Activated T-helper 1 cell treated with Interleukin-2 at 50 U/mL for 16 hours (primary cell): ENCODE results near the gene JSRP1.

Source experiments
- DNase-seq: peaks from one replicate; pipeline ENCODE4 v3.0.0-alpha.2; 2020; ENCODE audit warnings: low read depth

JSRP1 gene

DNA sequence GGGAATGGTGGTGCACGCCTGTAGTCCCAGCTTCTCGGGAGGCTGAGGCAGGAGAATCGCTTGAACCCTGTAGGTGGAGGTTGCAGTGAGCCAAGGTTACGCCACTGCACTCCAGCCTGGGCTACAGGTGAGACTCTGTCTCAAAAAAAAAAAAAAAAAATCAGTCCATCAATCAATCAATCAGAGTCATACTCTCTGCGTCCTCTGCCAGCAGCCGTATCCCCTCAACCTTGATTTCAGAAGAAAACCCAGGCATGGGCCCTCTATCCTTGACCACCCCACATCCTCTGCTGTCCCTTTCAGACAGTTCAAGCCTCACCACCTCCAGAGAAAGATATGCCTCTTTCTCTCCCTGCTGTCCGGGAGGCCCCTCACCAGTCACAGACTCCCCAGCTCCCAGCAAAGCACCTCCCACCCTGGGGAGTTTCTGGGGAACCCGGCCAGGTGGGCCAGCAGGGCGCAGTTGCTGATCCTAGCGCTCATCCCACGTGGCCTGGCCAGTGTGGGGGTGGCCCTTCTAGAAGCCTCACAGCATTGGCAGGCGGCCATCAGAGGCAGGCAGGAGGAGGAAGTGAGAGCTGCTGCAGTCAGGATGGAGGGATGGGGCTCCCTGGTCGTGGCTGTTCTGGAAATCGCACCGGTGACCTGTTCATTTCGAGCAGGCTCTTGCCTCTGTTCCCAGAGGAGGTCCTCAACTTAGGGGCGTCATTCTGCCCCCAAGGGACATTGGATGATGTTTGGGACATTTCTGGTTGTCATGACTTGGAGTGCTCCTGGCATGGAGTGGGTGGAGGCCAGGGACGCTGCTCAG lies 10.2 kb upstream of the JSRP1 start:
- DNase-seq: no peak

DNA sequence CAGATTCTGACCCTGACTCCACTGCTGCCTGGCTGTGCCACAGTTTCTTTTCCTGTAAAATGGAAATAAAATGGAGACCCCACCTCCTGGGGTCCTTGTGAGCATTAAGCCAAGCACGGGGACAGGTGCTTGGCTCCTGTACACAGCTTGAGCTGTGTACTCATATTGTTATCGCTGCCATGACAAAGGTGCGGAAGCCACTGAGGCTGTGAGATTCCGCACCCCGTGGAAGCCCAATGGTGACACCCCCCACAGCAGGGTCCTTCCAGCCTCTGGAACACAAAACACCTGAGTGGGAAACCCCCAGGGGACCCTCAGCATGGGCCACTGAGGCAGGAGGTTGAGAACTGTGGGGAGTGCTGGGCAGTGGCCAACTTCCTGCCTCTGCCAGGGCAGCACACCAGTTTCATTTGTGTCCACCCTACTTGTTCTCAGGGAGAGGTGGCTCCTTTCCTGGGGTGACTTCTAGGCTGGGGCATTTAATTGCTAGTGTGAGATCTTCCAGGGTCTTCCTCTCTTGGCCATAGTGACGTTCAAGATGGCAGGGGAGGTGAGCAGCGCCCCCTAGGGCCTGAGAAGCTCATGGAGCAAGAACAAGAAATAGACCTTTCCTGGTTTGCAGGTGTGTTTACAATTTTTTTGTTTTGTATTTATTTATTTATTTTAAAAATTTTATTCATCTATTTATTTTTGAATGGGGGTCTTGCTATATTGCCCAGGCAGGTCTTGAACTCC lies 5.4 kb upstream of the JSRP1 start:
- no peak for DNase-seq

DNA sequence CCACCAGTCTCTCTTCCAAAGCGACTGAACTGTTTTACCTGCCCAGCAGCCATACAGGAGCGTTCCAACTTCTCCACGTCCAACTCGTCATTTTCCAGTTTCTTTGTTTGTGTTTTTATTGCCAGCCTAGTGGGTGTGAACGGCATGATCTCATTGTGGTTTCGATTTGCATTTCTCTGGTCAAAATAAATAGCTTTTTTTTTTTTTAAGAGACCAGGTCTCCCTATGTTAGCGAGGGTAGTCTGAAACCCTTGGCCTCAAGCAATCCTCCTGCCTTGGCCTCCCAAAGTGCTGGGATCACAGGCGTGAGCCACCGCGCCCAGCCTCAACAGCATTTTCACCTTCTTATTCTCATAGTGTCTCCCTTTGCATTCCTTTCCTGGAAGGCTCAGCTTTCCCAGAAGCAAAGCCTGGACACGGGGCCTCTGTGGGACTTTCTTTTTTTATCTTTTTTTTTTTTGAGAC lies 4.2 kb upstream of the JSRP1 start:
- DNase-seq: no peak

DNA sequence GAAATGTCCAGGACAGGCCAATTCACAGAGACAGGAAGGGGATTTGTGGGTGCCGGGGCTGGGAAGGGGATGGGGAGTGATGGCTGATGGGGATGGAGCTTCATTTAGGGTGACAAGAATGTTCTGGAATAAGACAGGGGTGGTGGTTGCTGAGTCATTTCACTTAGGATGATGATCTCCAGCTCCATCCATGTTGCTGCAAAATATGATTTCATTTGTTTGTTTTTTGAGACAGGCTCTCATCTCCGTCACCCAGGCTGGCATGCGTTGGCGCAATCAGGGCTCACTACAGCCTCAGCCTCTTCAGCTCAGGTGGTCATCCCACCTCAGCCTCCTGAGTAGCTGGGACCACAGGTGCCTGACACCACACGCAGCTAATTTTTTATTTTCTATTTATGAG lies 3.1 kb upstream of the JSRP1 start:
- DNase-seq: no peak

DNA sequence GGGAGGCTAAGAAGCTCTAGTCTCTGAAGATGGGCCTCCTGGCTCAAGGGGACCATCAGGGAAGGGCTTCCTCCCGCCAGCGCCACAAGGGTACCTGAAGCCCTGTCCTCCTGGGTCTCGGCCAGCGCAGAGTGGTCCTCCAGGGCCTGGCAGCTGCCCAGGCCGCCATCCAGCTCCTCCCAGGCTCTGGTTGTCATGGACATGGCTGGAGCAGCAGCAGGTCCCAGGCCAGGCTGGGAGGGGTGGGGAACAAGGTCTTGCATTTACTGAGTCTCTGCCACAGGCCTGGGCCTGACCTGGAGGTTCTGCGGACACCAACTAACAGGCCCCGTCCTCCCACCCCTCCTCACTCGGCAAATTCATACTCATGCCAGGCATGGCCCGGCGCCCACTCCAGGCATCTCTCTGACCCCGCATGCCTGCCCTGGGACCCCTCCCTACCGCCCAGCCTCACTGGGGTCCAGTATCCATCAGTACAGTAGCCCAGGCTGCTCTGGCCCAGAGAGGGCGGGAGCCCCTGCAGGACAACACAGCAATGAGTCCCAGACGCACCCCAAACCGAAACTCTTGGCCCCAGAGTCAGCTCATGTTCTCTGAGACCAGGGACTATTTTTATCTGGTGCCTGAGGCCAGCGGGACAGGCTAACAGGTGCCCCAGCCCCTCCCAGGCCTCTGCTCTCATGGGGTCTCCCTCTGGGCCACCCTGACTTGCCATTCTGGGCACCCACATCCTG lies 938 bp downstream of the JSRP1 start:
- no peak for DNase-seq

DNA sequence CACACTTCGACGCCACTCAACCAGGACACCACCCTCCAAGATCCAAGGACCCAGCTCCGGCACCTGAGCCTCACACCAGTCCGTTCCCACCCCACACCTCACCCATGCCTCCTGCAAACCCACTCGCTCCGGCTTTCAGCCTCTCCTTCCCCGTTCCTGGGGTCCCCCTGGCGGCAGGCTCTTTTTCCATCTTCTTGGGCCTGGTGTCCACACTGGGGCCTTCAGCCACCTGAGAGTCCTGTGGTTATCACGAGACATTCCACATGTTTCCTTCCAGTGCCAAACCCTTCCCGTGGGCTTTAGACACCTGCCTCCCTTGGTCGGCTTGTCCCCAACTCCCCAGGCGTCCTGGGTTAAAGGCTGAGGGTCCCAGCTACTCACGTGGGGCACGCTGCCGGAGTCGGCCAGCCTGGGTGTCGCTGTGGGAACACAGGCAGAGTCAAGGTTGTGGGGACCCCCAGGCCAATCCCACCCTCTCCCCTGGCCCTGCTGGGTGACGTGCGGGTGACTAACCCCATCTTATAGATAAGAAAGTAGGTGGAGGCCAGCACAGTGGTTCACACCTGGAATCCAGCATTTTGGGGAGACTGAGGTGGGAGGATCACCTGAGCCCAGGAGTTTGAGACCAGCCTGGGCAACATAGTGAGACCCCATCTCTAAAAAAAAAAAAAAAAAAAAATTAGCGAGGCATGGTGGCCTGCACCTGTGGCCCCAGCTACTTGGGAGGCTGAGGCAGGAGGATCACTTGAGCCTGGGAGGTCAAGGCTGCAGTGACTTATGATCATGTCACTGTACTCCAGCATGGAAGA lies 1.9 kb downstream of the JSRP1 start:
- no peak for DNase-seq

DNA sequence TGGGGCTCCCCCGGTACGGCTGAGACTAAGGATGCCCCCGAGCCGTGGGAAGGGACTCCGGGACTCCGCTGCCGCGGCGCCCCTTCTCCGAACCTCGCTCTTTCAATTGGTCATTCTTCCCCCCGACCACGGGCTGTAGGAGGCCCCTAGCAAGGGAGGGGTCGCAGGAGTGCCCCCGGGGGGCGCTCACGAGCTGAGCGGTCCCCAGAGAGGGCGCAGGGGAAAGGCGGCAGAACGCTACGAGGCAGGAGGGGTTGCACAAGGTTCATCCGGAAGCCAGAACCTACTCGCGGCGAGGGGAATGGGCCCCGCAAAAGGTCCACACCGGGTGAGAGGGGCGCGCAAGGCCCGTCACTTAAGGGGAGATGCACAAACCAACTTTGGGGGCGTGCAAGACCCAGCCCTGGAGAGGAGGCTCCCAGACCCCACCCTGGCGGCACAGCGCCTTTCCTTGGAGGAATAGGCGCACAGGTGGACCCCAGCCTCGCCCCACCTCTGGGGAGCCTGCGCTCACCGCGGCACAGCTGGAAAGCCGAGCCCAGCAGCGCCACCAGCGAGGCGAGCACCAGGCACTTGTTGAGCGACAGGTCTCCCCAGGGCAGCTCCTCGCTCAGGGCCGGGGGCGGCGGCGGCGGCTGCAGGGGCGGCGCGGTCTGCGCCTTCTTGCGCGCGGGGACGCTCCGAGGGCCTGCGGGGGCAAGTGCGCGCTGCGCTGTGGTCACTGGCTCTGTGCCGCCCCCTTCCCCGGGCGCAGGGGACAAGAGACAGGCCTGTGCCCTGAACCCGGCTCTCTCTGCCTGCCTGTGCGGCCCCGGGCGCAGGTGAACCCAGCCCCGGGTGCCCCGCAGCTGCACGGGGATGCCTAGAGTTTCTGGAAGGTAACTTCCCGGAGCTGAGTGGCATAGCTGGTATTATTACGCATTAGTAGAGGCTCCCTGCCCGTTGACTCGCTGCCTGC lies 2.8 kb downstream of the JSRP1 start:
- peak; percentile 54 for DNase-seq

DNA sequence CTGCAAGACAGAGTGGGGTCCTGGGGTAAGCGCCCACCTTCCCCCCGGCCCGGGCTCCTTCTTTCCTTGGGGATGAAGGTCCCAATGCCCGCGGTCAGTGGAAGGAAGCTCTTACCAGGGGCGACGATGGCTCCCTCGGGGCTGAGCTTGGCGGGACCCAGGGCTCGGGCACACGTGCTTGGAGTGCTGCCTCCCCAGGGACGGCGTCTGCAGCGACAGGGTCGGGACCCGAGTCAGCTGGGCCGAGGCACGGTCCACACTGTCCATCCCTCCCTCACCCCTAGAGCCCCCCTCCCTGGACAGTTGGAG lies 3.5 kb downstream of the JSRP1 start:
- DNase-seq: no peak

DNA sequence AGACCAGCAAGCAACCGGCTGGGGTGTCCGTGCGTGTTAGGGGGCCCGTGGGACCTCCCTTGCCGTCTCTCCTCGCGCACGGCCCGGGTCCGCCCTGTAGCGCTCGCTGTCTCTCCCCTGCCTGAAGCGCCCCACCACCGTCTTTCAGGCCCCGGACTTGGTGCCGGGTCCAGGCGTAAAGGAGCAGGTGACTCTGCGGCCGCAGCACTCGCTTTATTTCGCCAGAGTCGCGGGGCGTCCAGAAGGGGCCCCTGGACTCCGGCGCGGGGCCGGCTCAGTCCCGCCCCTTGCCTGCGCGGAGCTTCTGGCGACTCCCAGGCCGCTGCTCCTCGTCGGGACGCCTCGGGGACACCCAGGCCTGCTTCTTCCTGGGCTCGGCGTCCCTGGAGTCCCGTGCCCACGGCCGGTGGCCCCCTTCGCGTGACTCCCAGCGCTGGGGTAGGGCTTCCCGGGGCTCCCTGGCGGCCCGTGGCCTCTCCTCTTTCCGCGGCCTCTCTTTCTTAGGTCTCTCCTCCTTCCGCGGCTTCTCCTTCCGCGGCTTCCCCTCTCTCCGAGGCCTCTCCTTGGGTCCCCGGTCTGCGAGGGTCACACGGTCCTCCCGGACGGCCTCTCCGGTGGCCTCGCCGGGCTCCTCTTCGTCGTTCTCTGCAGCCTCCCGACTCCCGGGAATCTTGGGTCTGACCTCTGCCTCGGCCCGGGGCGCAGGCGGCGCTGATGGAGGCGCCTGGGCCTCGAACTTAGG lies 4.0 kb downstream of the JSRP1 start:
- DNase-seq: no peak

DNA sequence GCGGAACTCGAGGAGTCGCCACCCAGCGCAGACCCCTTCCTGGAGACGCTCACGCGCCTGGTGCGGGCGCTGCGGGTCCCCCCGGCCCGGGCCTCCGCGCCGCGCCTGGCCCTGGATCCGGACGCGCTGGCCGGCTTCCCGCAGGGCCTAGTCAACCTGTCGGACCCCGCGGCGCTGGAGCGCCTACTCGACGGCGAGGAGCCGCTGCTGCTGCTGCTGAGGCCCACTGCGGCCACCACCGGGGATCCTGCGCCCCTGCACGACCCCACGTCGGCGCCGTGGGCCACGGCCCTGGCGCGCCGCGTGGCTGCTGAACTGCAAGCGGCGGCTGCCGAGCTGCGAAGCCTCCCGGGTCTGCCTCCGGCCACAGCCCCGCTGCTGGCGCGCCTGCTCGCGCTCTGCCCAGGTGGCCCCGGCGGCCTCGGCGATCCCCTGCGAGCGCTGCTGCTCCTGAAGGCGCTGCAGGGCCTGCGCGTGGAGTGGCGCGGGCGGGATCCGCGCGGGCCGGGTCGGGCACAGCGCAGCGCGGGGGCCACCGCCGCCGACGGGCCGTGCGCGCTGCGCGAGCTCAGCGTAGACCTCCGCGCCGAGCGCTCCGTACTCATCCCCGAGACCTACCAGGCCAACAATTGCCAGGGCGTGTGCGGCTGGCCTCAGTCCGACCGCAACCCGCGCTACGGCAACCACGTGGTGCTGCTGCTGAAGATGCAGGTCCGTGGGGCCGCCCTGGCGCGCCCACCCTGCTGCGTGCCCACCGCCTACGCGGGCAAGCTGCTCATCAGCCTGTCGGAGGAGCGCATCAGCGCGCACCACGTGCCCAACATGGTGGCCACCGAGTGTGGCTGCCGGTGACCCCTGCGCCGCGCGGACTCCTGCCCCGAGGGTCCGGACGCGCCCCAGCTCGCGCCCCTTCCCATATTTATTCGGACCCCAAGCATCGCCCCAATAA lies 4.8 kb downstream of the JSRP1 start:
- no peak for DNase-seq

DNA sequence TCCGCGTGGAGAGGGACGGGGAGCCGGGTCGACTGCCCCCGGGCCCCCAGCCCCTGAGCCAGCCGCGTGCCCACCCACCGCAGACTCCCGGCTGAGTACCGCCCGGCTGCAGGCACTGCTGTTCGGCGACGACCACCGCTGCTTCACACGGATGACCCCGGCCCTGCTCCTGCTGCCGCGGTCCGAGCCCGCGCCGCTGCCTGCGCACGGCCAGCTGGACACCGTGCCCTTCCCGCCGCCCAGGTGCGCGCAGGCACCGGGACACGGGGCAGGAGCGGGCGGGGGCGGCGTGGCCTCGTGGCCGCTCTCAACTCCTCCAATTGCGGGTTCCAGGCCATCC lies 5.5 kb downstream of the JSRP1 start:
- no peak for DNase-seq

DNA sequence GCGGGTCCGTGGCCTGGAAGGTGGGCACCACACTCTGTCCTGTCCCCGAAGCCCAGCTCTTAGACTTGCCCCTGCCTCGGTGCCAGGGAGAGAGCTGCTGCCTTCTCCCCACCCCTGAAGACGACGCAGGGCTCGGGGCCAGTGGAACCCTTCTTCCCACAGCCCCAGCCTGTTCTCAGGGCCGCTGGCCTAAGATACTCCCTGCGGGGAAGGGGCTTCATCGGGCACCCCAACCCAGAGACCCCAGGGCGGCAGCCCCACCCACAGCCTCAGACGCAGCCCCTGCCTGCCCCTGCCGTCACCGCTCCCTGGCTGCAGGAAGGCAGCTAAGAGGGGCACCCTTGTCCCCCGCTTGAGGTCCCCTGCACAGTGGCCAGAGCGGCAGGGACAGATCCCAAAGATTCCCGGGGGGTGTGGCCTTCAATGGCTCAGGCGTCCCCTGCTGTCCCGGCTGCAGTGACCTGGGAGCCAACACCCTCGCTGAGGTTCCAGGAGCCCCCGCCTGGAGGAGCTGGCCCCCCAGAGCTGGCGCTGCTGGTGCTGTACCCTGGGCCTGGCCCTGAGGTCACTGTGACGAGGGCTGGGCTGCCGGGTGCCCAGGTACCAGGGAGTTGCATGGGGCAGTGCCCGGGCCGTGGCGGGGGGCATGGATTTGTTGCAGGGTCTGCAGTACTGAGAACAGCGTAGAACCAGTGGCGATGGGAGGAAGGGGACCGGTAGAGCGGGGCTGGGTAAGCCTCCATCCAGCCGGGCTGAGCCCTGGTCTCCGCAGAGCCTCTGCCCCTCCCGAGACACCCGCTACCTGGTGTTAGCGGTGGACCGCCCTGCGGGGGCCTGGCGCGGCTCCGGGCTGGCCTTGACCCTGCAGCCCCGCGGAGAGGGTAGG lies 6.1 kb downstream of the JSRP1 start:
- no peak for DNase-seq

DNA sequence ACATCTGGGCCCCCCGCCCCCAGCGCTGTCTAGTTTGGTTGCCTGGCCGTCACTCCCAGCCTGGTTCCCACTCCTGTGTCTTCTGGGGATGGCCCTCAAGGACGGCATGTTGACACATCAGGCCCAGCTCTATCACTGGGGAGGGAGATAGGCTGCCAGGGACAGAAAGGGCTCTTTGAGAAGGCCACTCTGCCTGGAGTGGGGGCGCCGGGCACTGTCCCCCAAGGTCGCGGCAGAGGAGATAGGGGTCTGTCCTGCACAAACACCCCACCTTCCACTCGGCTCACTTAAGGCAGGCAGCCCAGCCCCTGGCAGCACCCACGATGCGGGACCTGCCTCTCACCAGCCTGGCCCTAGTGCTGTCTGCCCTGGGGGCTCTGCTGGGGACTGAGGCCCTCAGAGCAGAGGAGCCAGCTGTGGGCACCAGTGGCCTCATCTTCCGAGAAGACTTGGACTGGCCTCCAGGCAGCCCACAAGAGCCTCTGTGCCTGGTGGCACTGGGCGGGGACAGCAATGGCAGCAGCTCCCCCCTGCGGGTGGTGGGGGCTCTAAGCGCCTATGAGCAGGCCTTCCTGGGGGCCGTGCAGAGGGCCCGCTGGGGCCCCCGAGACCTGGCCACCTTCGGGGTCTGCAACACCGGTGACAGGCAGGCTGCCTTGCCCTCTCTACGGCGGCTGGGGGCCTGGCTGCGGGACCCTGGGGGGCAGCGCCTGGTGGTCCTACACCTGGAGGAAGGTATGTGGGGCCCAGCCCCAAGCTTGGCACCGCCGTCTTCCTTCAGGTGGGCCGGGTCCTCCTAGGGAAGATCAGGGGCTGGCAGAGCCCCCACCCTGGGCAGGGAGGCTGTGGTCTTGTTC lies 7.0 kb downstream of the JSRP1 start, which contains the start of gene AMH:
Gene AMH, plus strand, starts transcription at position 314 of the 857 bp plus-strand sequence. Its CDS starts 10 bp downstream, at position 324.
- DNase-seq: no peak

DNA sequence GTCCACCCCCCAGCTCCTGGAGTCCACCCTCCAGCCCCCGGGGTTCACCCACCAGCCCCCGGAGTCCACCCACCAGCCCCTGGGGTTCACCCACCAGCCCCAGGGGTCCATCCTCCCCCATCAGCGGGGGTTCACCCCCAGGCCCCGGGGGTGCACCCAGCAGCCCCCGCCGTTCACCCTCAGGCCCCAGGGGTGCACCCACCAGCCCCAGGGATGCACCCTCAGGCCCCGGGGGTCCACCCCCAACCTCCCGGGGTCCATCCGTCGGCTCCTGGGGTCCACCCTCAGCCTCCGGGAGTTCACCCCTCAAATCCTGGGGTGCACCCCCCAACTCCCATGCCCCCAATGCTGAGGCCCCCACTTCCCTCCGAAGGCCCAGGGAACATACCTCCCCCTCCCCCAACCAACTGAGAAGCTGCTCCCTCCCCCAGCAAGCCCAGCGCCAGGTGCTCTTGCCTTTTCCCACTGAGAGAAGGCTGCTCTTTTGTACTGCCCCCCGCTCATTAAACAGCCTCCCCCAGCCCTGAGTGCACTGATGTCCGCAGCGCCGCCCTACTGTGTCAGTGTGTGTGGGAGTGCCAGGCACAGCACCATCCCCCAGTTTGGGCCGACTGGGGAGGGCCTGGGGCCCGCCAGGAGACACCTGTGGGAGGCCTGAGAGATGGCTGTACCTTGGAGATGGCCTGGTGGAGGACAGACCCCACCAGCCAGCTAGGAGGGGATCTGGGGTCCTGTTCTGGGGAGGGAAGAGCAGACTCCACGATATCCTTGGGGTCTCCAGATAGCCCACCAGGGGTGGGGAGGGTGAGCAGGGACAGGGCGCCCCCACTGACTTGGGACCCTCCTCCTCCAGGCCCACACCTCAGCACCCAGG lies 7.8 kb downstream of the JSRP1 start:
- no peak for DNase-seq

DNA sequence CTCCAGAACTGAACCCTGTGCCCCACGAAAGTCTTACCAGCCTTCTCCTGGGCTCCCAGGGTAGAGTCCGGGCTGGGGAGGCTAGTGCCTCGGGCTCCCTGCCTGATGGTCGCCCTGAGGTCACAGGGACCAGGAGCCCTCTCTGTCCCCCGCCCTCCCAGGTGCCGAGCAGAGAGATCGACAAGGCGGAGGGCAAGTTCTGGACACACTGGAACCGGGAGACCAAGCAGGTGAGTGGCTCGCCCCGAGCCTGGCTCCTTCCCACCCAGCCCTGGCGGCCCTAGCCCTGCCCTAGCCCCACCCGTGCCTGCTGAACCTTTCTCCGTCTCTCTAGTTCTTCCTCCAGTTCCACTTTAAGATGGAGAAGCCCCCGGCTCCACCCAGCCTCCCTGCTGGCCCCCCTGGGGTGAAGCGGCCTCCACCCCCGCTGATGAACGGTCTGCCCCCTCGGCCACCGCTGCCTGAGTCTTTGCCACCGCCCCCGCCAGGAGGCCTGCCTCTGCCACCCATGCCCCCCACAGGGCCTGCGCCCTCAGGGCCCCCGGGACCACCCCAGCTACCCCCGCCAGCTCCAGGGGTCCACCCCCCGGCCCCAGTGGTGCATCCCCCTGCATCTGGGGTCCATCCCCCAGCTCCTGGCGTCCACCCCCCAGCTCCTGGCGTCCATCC lies 8.7 kb downstream of the JSRP1 start:
- no peak for DNase-seq
